Gastrocnemius medialis (tissue), 4 donors: Measurements from ENCODE around the gene ADIPOR2. TPM values are rescaled to one million over a fixed set of nuclear protein-coding genes. Genes with fewer than 3 reads are reported as not detected.

Experiments
- ATAC-seq, 2 donors: fragments of 150-250 bp; one replicate each; pipeline ENCODE4 v1.9.1; 2016
- DNase-seq, 2 donors: peaks; one replicate each; pipeline ENCODE4 v3.0.0-alpha.2; 2019
- H3K27ac ChIP-seq, 4 donors: fragments of 200-600 bp; sonication (generic); 1 replicate in 1 of 4; 2 replicates in 3 of 4; pipeline ENCODE4 v1.5.1; 2016 to 2018; ENCODE audit warnings: mild to moderate bottlenecking in 2 of 4, moderate library complexity in 1 of 4
- H3K27me3 ChIP-seq, 3 donors: fragments of 200-600 bp; sonication (generic) in 2 of 3; 1 replicate in 1 of 3; 2 replicates in 2 of 3; pipeline versions ENCODE4 v1.5.1 to v1.6.0; 2016 to 2019; ENCODE audit warnings: mild to moderate bottlenecking in 1 of 3, moderate library complexity in 1 of 3
- H3K36me3 ChIP-seq, 2 donors: fragments of 200-600 bp; sonication (generic) in 1 of 2; one replicate each; pipeline ENCODE4 v1.5.1; 2017 to 2018
- H3K4me1 ChIP-seq, 2 donors: fragments of 200-600 bp; sonication (generic) in 1 of 2; one replicate each; pipeline ENCODE4 v1.5.1; 2016 to 2017; ENCODE audit warnings: mild to moderate bottlenecking in 2 of 2
- H3K4me3 ChIP-seq, 4 donors: fragments of 200-600 bp; sonication (generic) in 3 of 4; 1 replicate in 1 of 4; 2 replicates in 3 of 4; pipeline ENCODE4 v1.5.1; 2016 to 2019; ENCODE audit warnings: mild to moderate bottlenecking in 2 of 4
- H3K9me3 ChIP-seq, 3 donors: fragments of 200-600 bp; sonication (generic) in 2 of 3; 1 replicate in 1 of 3; 2 replicates in 2 of 3; pipeline ENCODE4 v1.5.1; 2016 to 2019
- POLR2A ChIP-seq, 2 donors: fragments of 450-650 bp; IDR thresholded peaks; one replicate each; pipeline ENCODE4 v1.6.1; 2017; ENCODE audit warnings: antibody characterized with exemption in 2 of 2, mild to moderate bottlenecking in 2 of 2, moderate library complexity in 2 of 2
- in situ Hi-C, 4 donors: fragments of 200-750 bp; cut with MboI; loops; one replicate each; pipeline versions ENCODE4 v1.15.0 to v1.8.0; 2017; ENCODE audit warnings: low sequenced_read_pairs in 4 of 4
- intact Hi-C: fragments of 100-400 bp; cut with DNase I; formaldehyde crosslinking; loops from one replicate; pipeline ENCODE4 v1.15.1; 2023; ENCODE audit warnings: low total_unique reads
- total RNA-seq, 4 donors: library from RNA; depleted of rRNA; stranded (reverse); fragments of >200 nt; gene quantifications; one replicate each; pipeline versions ENCODE4 v1.1.0 to v1.2.3, GENCODE V29; 2016
- TF ChIP-seq, protein P1 (sequence below), 5 experiments: fragments of 450-650 bp in 3 of 5; fragments of 200-600 bp in 2 of 5; sonication (generic) in 2 of 5; IDR thresholded peaks in 4 of 5; conservative IDR thresholded peaks in 1 of 5; 1 replicate in 4 of 5; 2 replicates in 1 of 5; pipeline ENCODE4 v1.5.1; 2016 to 2019; ENCODE audit warnings: antibody characterized with exemption in 5 of 5, mild to moderate bottlenecking in 3 of 5, moderate library complexity in 3 of 5

ADIPOR2 gene
- total RNA-seq, 4 donors from 2014 or later, result 18.9 to 47.4 (median 25.1) TPM

GRCh38 chr12:1826867-1827705 is 136.2 kb downstream of the ADIPOR2 start:
- in situ Hi-C loops, result no loop called here
- intact Hi-C loops, result no loop called here
- H3K9me3 ChIP-seq, result no peaks in the 10 kb centered on the region
- H3K4me3 ChIP-seq, result no peak overlapping the region
- no peaks in the 10 kb centered on the region for H3K4me1 ChIP-seq
- DNase-seq (no peak), ATAC-seq (no peak)
- H3K27me3 ChIP-seq, result peaks cover 13 to 18% (median 14%) of the 10 kb centered on the region in 3 donors
- H3K36me3 ChIP-seq, result no peaks in the 10 kb centered on the region
- TF ChIP-seq, protein P1, sequence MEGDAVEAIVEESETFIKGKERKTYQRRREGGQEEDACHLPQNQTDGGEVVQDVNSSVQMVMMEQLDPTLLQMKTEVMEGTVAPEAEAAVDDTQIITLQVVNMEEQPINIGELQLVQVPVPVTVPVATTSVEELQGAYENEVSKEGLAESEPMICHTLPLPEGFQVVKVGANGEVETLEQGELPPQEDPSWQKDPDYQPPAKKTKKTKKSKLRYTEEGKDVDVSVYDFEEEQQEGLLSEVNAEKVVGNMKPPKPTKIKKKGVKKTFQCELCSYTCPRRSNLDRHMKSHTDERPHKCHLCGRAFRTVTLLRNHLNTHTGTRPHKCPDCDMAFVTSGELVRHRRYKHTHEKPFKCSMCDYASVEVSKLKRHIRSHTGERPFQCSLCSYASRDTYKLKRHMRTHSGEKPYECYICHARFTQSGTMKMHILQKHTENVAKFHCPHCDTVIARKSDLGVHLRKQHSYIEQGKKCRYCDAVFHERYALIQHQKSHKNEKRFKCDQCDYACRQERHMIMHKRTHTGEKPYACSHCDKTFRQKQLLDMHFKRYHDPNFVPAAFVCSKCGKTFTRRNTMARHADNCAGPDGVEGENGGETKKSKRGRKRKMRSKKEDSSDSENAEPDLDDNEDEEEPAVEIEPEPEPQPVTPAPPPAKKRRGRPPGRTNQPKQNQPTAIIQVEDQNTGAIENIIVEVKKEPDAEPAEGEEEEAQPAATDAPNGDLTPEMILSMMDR (IDR thresholded peaks at IDR 0.05 in 4 of 5, conservative IDR thresholded peaks at IDR 0.05 in 1 of 5), result no peak
- TF ChIP-seq POLR2A (IDR thresholded peaks at IDR 0.05), result no peak
- H3K27ac ChIP-seq, result no peak overlapping the region

DNA sequence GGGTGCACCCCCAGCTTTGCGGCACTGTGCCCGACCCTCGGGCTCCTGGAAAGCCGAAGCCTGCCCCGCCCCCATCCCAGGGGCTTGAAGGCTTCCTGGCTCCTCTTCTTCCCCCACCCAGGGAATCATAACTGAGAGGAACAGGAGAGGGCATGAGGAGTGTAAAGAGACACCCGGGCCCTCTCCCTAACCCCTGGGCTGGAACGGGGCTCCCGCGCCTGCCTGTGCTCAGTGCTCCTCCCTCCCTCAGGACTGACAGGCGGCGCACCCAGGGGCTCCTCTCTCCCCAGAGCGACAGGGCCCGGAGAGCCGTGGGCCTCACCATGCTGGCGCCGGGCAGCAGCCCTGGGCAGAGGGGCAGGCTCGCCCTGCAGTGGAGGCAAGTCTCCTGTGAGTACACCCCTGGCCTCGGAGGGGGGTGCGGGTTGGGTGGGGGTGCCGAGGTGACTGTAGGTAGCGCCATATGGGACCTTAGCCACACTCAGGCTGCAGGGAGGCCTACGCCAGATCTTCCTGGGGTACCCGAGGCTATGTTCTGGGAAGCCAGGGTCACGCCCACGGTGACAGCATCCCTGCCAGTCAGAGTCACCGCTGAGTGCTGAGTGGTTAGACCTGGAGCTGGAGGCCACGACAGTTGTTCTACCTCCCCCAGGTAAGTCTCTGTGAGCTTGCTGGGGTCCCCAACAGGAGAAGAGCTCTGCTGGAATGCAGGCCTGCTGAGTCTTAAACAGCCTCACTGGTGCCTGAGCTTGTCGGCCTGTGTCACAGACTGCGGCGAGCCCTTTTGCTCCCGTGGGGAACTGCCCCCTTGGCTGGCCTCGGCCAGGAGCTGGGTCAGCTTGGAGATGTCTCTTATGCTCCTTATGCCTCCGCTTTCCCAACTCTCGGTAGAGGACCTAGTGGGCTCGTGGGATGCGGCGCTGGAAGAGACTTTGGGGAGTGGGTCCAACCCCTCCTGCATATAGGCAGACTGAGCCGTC is 137.2 kb downstream of the ADIPOR2 start:
- no peak for ATAC-seq
- peaks cover 4 to 11% (median 4%) of the 10 kb centered on the region in 3 donors for H3K27me3 ChIP-seq
- TF ChIP-seq, protein P1 (IDR thresholded peaks at IDR 0.05 in 4 of 5, conservative IDR thresholded peaks at IDR 0.05 in 1 of 5), result no peak
- TF ChIP-seq POLR2A (IDR thresholded peaks at IDR 0.05), result no peak
- H3K27ac ChIP-seq, result no peak overlapping the region
- intact Hi-C loops (no loop called here), in situ Hi-C loops (no loop called here)
- H3K36me3 ChIP-seq, result no peaks in the 10 kb centered on the region
- no peak overlapping the region for H3K4me3 ChIP-seq
- no peak for DNase-seq
- no peaks in the 10 kb centered on the region for H3K9me3 ChIP-seq
- H3K4me1 ChIP-seq, result no peaks in the 10 kb centered on the region

DNA sequence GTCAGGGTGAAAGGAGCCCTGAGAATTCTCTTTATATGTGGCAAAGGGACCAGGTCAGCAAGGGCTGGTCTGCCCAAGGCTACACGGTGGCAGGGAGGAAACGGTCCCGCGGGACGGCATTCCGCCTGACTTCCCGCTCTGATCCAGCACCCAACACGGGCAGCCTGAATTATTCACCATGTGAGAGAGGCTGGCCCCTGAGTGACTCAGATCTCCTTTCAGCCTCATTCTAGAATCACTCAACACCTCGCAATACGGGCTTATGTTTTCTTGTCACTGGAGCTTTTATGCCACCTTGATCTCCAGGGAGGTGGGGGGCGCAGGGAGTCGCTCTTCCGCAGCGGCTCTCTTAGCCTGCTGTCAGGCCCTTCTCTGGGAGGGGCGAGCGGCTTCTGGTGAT is 138.0 kb downstream of the ADIPOR2 start:
- Histone ChIP-seq H3K4me3 (no peak overlapping the region), H3K9me3 (no peaks in the 10 kb centered on the region), H3K27me3 (peaks cover 0 to 11% (median 3%) of the 10 kb centered on the region in 3 donors), H3K27ac (no peak overlapping the region), H3K4me1 (no peaks in the 10 kb centered on the region), H3K36me3 (no peaks in the 10 kb centered on the region)
- intact Hi-C loops, result no loop called here
- ATAC-seq, result no peak
- in situ Hi-C loops, result no loop called here
- TF ChIP-seq, protein P1 (IDR thresholded peaks at IDR 0.05 in 4 of 5, conservative IDR thresholded peaks at IDR 0.05 in 1 of 5), result no peak
- TF ChIP-seq POLR2A (IDR thresholded peaks at IDR 0.05), result no peak
- no peak for DNase-seq

- intact Hi-C loops, result no loop called here
- H3K27ac ChIP-seq, result no peak overlapping the region
- in situ Hi-C loops, result no loop called here
- peaks cover 0 to 11% (median 3%) of the 10 kb centered on the region in 3 donors for H3K27me3 ChIP-seq
- DNase-seq (no peak), ATAC-seq (no peak)
- TF ChIP-seq, protein P1 (IDR thresholded peaks at IDR 0.05 in 4 of 5, conservative IDR thresholded peaks at IDR 0.05 in 1 of 5), result no peak
- H3K4me1 ChIP-seq, result no peaks in the 10 kb centered on the region
- H3K4me3 ChIP-seq, result no peak overlapping the region
- no peaks in the 10 kb centered on the region for H3K36me3 ChIP-seq
- no peaks in the 10 kb centered on the region for H3K9me3 ChIP-seq
Measured at GRCh38 chr12:1829306-1829900, 138.5 kb downstream of the ADIPOR2 start.
